HCT116 (cell line): ENCODE data around the gene SPAG5. TPM values are rescaled to one million over a fixed set of nuclear protein-coding genes. Genes with fewer than 3 reads are reported as not detected.

Source experiments
- ATAC-seq: fragments of 200-7000 bp; cut with Tn5 transposase; 2 replicates; pipeline ENCODE4 v1.9.1; 2020; ENCODE audit warnings: mild to moderate bottlenecking, moderate library complexity
- BruUV-seq: library from RNA; stranded (reverse); fragments of 400-500 nt; replicated peaks from 2 replicates; lab custom pipeline; 2021; lab: Mats Ljungman, UMichigan
- CTCF ChIA-PET: fragments of 300-600 bp; sonication (Branson Sonifier 250); formaldehyde crosslinking; loops from one replicate; lab custom pipeline; 2021; ENCODE audit warnings: antibody characterized with exemption; lab: Charles Lee
- POLR2A ChIA-PET: fragments of 300-600, 350-600 bp; sonication (Branson Sonifier 250); formaldehyde crosslinking; loops from one replicate; lab custom pipeline; 2021; ENCODE audit warnings: antibody characterized with exemption; lab: Charles Lee
- RAD21 ChIA-PET, 2 experiments: fragments of 300-600 bp; sonication (Branson Sonifier 250); formaldehyde crosslinking; loops; one replicate each; lab custom pipeline; 2023; ENCODE audit warnings: low total read pairs in 2 of 2; ENCODE audit not compliant: uncharacterized antibody in 2 of 2, unreplicated experiment in 2 of 2, low non-redundant PET in 1 of 2; lab: Charles Lee
- DNase-seq: peaks from one replicate; pipeline ENCODE4 v3.0.0-alpha.2; 2010; ENCODE audit warnings: low read depth, low spot score
- H2AFZ ChIP-seq: fragments of 200-600 bp; shearing (Covaris generic), sonication (generic); 2 replicates; pipeline ENCODE4 v1.6.1; 2017; ENCODE audit warnings: low read depth, mixed run types, mixed read lengths, antibody characterized with exemption, low read length; ENCODE audit not compliant: poor library complexity, severe bottlenecking
- H3K27ac ChIP-seq: 2 replicates; pipeline ENCODE4 v1.5.1; 2012; ENCODE audit warnings: low read depth, low read length
- H3K27me3 ChIP-seq: fragments of 200-600 bp; sonication (generic); 2 replicates; pipeline ENCODE4 v1.6.1; 2016; ENCODE audit warnings: mixed run types, low read length, mixed read lengths; ENCODE audit not compliant: insufficient read depth
- H3K36me3 ChIP-seq, 2 experiments: fragments of 200-500 bp in 1 of 2; fragments of 200-600 bp in 1 of 2; sonication (Bioruptor generic) in 1 of 2; sonication (generic) in 1 of 2; 2 replicates each; pipeline versions ENCODE4 v1.5.1 to v1.6.1; 2014 to 2016; ENCODE audit warnings: low read length in 2 of 2, inconsistent platforms in 1 of 2, mixed read lengths in 1 of 2, mixed run types in 1 of 2; ENCODE audit not compliant: insufficient read depth in 2 of 2, control insufficient read depth in 1 of 2
- H3K4me1 ChIP-seq, 2 experiments: fragments of 200-600 bp in 1 of 2; sonication (generic) in 1 of 2; 2 replicates each; pipeline versions ENCODE4 v1.5.1 to v1.6.1; 2012 to 2017; ENCODE audit warnings: low read length in 2 of 2, inconsistent platforms in 1 of 2, mild to moderate bottlenecking in 1 of 2, mixed read lengths in 1 of 2, mixed run types in 1 of 2, moderate library complexity in 1 of 2; ENCODE audit not compliant: insufficient read depth in 2 of 2, control insufficient read depth in 1 of 2
- H3K4me2 ChIP-seq: fragments of 200-600 bp; sonication (generic); 2 replicates; pipeline ENCODE4 v1.6.1; 2017; ENCODE audit warnings: mixed run types, low read length, mixed read lengths
- H3K4me3 ChIP-seq, 2 experiments: fragments of 200-600 bp in 1 of 2; sonication (generic) in 1 of 2; replicated peaks in 1 of 2; 2 replicates each; pipeline ENCODE4 v1.5.1; 2011 to 2016; ENCODE audit warnings: low read length in 2 of 2, control low read depth in 1 of 2, low read depth in 1 of 2, mild to moderate bottlenecking in 1 of 2, mixed read lengths in 1 of 2, mixed run types in 1 of 2
- H3K79me2 ChIP-seq: fragments of 200-600 bp; sonication (generic); 2 replicates; pipeline ENCODE4 v1.6.1; 2017; ENCODE audit warnings: mild to moderate bottlenecking, mixed run types, low read length, moderate library complexity, mixed read lengths; ENCODE audit not compliant: insufficient read depth
- H3K9ac ChIP-seq: fragments of 200-600 bp; sonication (generic); 2 replicates; pipeline ENCODE4 v1.6.1; 2016; ENCODE audit warnings: low read length, mixed read lengths
- H3K9me2 ChIP-seq: fragments of 200-600 bp; sonication (generic), shearing (Covaris generic); 2 replicates; pipeline ENCODE4 v1.6.1; 2017; ENCODE audit warnings: mixed run types, mild to moderate bottlenecking, moderate library complexity; ENCODE audit not compliant: insufficient read depth
- H3K9me3 ChIP-seq, 2 experiments: fragments of 200-500 bp in 1 of 2; fragments of 200-600 bp in 1 of 2; sonication (Bioruptor generic) in 1 of 2; sonication (generic) in 1 of 2; 2 replicates each; pipeline ENCODE4 v1.6.1; 2014 to 2017; ENCODE audit warnings: low read length in 2 of 2, mixed read lengths in 2 of 2, inconsistent platforms in 1 of 2, low read depth in 1 of 2, mild to moderate bottlenecking in 1 of 2, mixed run types in 1 of 2, moderate library complexity in 1 of 2; ENCODE audit not compliant: control insufficient read depth in 1 of 2, insufficient read depth in 1 of 2
- H4K20me1 ChIP-seq: fragments of 200-600 bp; sonication (generic), shearing (Covaris generic); 2 replicates; pipeline ENCODE4 v1.6.1; 2017; ENCODE audit warnings: mixed run types, mild to moderate bottlenecking, moderate library complexity; ENCODE audit not compliant: insufficient read depth
- CBX3 ChIP-seq: IDR thresholded peaks from 2 replicates; pipeline ENCODE4 v1.6.1; 2012; ENCODE audit warnings: low read depth
- CEBPB ChIP-seq: IDR thresholded peaks from 2 replicates; pipeline ENCODE4 v1.6.1; 2012; ENCODE audit warnings: low read depth
- EGR1 ChIP-seq: IDR thresholded peaks from 2 replicates; pipeline ENCODE4 v1.6.1; 2012; ENCODE audit warnings: low read depth
- EZH2 ChIP-seq: fragments of 200-600 bp; sonication (generic); IDR thresholded peaks from 2 replicates; pipeline ENCODE4 v1.6.1; 2017; ENCODE audit warnings: antibody characterized with exemption, mixed run types
- EZH2phosphoT487 ChIP-seq: fragments of 200-600 bp; IDR thresholded peaks from 2 replicates; pipeline ENCODE4 v1.6.1; 2018; ENCODE audit warnings: antibody characterized with exemption, borderline replicate concordance
- JUND ChIP-seq: IDR thresholded peaks from 2 replicates; pipeline ENCODE4 v1.6.1; 2012
- MAX ChIP-seq: IDR thresholded peaks from 2 replicates; pipeline ENCODE4 v1.6.1; 2012
- POLR2AphosphoS5 ChIP-seq: IDR thresholded peaks from 2 replicates; pipeline ENCODE4 v1.6.1; 2011; ENCODE audit warnings: mild to moderate bottlenecking, low read depth, low read length, moderate library complexity
- TCF7L2 ChIP-seq: IDR thresholded peaks from 2 replicates; pipeline ENCODE4 v1.7.0; 2011; ENCODE audit warnings: borderline replicate concordance, inconsistent platforms; ENCODE audit not compliant: insufficient read depth, insufficient read length; ENCODE audit errors: extremely low read depth
- YY1 ChIP-seq: IDR thresholded peaks from 2 replicates; pipeline ENCODE4 v1.6.1; 2011; ENCODE audit warnings: low read length, low read depth, moderate library complexity, mild to moderate bottlenecking; ENCODE audit not compliant: insufficient replicate concordance; ENCODE audit errors: extremely low read depth
- ZNF274 ChIP-seq: fragments of 200-500 bp; sonication (Bioruptor generic); IDR thresholded peaks from 2 replicates; pipeline ENCODE4 v1.6.1; 2014; ENCODE audit warnings: mild to moderate bottlenecking, low read depth, low read length, inconsistent platforms
- intact Hi-C: fragments of 100-400 bp; cut with micrococcal nuclease; formaldehyde crosslinking; loops from 2 replicates; pipeline ENCODE4 v1.10.0; 2022
- total RNA-seq: library from RNA; stranded (reverse); gene quantifications from one replicate; pipeline ENCODE4 v1.2.1, GENCODE V29; 2021; ENCODE audit not compliant: unreplicated experiment

Gene SPAG5
- total RNA-seq, 1 experiment from 2014 or later, result 94.9 TPM

GRCh38 chr17:28554565-28554964 lies 44.3 kb downstream of the SPAG5 start:
- ChIA-PET POLR2A (no interaction called here), CTCF (no interaction called here)
- no peaks in the 10 kb centered on the region for H3K27me3 ChIP-seq
- H3K9me2 ChIP-seq, result no peaks in the 10 kb centered on the region
- no peak for DNase-seq
- peaks cover 16% of the 10 kb centered on the region; the same call in 1 of the 2 replicates for H3K79me2 ChIP-seq
- BruUV-seq, result no TSS peak
- intact Hi-C loops, result no loop called here
- no peak for ATAC-seq
- H3K4me3 ChIP-seq, result no peak overlapping the region
- H3K9me3 ChIP-seq, result no peaks in the 10 kb centered on the region
- H3K9ac ChIP-seq, result no peak overlapping the region
- H3K27ac ChIP-seq, result no peak overlapping the region
- no peak for TF ChIP-seq CEBPB
- TF ChIP-seq JUND, result no peak
- no peak for TF ChIP-seq MAX
- TF ChIP-seq, all 23 proteins: peak for 0
- no peak overlapping the region for H3K4me2 ChIP-seq
- RAD21 ChIA-PET, result no interaction called here
- no peak overlapping the region for H2AFZ ChIP-seq
- H4K20me1 ChIP-seq, result no peaks in the 10 kb centered on the region
- peaks cover 2 to 14% of the 10 kb centered on the region in 2 experiments; a peak in 3 of 4 replicates for H3K4me1 ChIP-seq
- H3K36me3 ChIP-seq, result peaks cover 15 to 22% of the 10 kb centered on the region in 2 experiments; a peak in 2 of 4 replicates

GRCh38 chr17:28553000-28553505 lies 45.8 kb downstream of the SPAG5 start:
- Histone ChIP-seq H3K9me3 (no peaks in the 10 kb centered on the region), H3K36me3 (peaks cover 12 to 22% of the 10 kb centered on the region in 2 experiments; a peak in 2 of 4 replicates), H3K79me2 (peaks cover 16% of the 10 kb centered on the region; the same call in 1 of the 2 replicates), H4K20me1 (no peaks in the 10 kb centered on the region), H3K4me2 (peak overlapping the region; percentile 97), H3K4me1 (peaks cover 2 to 18% of the 10 kb centered on the region in 2 experiments; a peak in 3 of 4 replicates), H3K9ac (no peak overlapping the region), H3K27ac (no peak overlapping the region), H3K27me3 (no peaks in the 10 kb centered on the region), H3K9me2 (no peaks in the 10 kb centered on the region), H3K4me3 (peak overlapping the region in 1 of 2 experiments; percentile 81; a peak in 2 of 4 replicates), H2AFZ (no peak overlapping the region)
- no peak for TF ChIP-seq JUND
- TF ChIP-seq CBX3, result no peak
- no peak for TF ChIP-seq EGR1
- TF ChIP-seq YY1, result no peak
- TF ChIP-seq EZH2, result no peak
- TF ChIP-seq TCF7L2, result no peak
- TF ChIP-seq ZNF274, result no peak
- TF ChIP-seq EZH2phosphoT487, result no peak
- no peak for TF ChIP-seq POLR2AphosphoS5
- BruUV-seq, result no TSS peak
- ChIA-PET POLR2A (no interaction called here), CTCF (interaction anchor here (0.7 kb wide), 1 partner anchor 672 kb away, joined by 4 read pairs; no protein-coding TSS in a partner anchor), RAD21 (no interaction called here)
- ATAC-seq (no peak), DNase-seq (no peak)
- intact Hi-C loops, result no loop called here
